Esophagus muscularis mucosa (tissue), 4 donors: ENCODE results near the gene UNKL. TPM values are rescaled to one million over a fixed set of nuclear protein-coding genes. Genes with fewer than 3 reads are reported as not detected.
A peak's percentile ranks its signal among the peaks of the same experiment; 100 is the strongest.

Experiments used
- DNase-seq: peaks from one replicate; pipeline ENCODE4 v3.0.0-alpha.2; 2017; ENCODE audit errors: extremely low spot score
- H3K27ac ChIP-seq, 4 donors: fragments of 200-600 bp; sonication (generic); replicated peaks in 1 of 4; 1 replicate in 3 of 4; 2 replicates in 1 of 4; pipeline ENCODE4 v1.5.1; 2016 to 2019; ENCODE audit warnings: mild to moderate bottlenecking in 1 of 4
- H3K27me3 ChIP-seq, 4 donors: fragments of 200-600 bp; sonication (generic); one replicate each; pipeline versions ENCODE4 v1.5.1 to v1.6.0; 2016 to 2019
- H3K36me3 ChIP-seq, 4 donors: fragments of 200-600 bp; sonication (generic); one replicate each; pipeline ENCODE4 v1.5.1; 2016 to 2019
- H3K4me1 ChIP-seq, 4 donors: fragments of 200-600 bp; sonication (generic); one replicate each; pipeline ENCODE4 v1.5.1; 2016 to 2019
- H3K4me3 ChIP-seq, 4 donors: fragments of 200-600 bp; sonication (generic); 1 replicate in 2 of 4; 2 replicates in 2 of 4; pipeline ENCODE4 v1.5.1; 2016 to 2019; ENCODE audit warnings: mild to moderate bottlenecking in 4 of 4, moderate library complexity in 1 of 4
- H3K9me3 ChIP-seq, 4 donors: fragments of 200-600 bp; sonication (generic); 1 replicate in 3 of 4; 2 replicates in 1 of 4; pipeline ENCODE4 v1.5.1; 2016 to 2019
- CTCF ChIP-seq, 3 experiments: fragments of 200-600 bp in 2 of 3; fragments of 450-650 bp in 1 of 3; sonication (generic) in 2 of 3; IDR thresholded peaks; one replicate each; pipeline ENCODE4 v1.5.1; 2017 to 2019; ENCODE audit warnings: antibody characterized with exemption in 3 of 3, mild to moderate bottlenecking in 2 of 3, moderate library complexity in 1 of 3
- EP300 ChIP-seq: sonication (generic); formaldehyde crosslinking; IDR thresholded peaks from one replicate; pipeline ENCODE4 v1.6.1; 2017; ENCODE audit warnings: antibody characterized with exemption
- POLR2A ChIP-seq: fragments of 450-650 bp; IDR thresholded peaks from one replicate; pipeline ENCODE4 v1.6.1; 2017; ENCODE audit warnings: antibody characterized with exemption, moderate library complexity, mild to moderate bottlenecking, low read depth
- POLR2AphosphoS5 ChIP-seq, 2 donors: sonication (generic); formaldehyde crosslinking; IDR thresholded peaks; one replicate each; pipeline ENCODE4 v1.6.1; 2017; ENCODE audit warnings: antibody characterized with exemption in 2 of 2
- WGBS: methylation state at CpG from one replicate; pipeline ENCODE4 v1.1.5; 2018; 5-methylcytosine and 5-hydroxymethylcytosine counted together
- intact Hi-C: fragments of 100-400 bp; cut with DNase I; formaldehyde crosslinking; loops from one replicate; pipeline ENCODE4 v1.15.1; 2023
- total RNA-seq, 4 donors: library from RNA; depleted of rRNA; stranded (reverse); fragments of >200 nt; gene quantifications; one replicate each; pipeline versions ENCODE4 v1.1.0 to v1.2.1, GENCODE V29; 2016

The UNKL gene
- total RNA-seq, 4 donors from 2014 or later, result 9.3 to 23.7 (median 16.5) TPM

GRCh38 chr16:1422076-1422475 is 7.6 kb upstream of the UNKL start:
- Histone ChIP-seq H3K4me3 (no peak overlapping the region), H3K4me1 (peaks cover 14 to 41% (median 31%) of the 10 kb centered on the region in 4 donors), H3K27ac (peak overlapping the region; percentile 89 to 97 (median 96)), H3K27me3 (no peaks in the 10 kb centered on the region), H3K36me3 (peaks cover 0 to 10% (median 4%) of the 10 kb centered on the region in 4 donors), H3K9me3 (no peaks in the 10 kb centered on the region)
- intact Hi-C loops, result no loop called here
- DNase-seq, result no peak
- 88% methylated on average over 10 of the region's 10 CpGs for WGBS
- no peak for TF ChIP-seq POLR2AphosphoS5 (IDR thresholded peaks at IDR 0.05)
- no peak for TF ChIP-seq EP300
- no peak for TF ChIP-seq CTCF (IDR thresholded peaks at IDR 0.05)
- no peak for TF ChIP-seq POLR2A

- Histone ChIP-seq H3K27me3 (no peaks in the 10 kb centered on the region), H3K36me3 (peaks cover 0 to 10% (median 4%) of the 10 kb centered on the region in 4 donors), H3K27ac (peak overlapping the region; percentile 89 to 97 (median 96)), H3K4me1 (peaks cover 14 to 43% (median 32%) of the 10 kb centered on the region in 4 donors), H3K4me3 (peak overlapping the region; percentile 68 to 91 (median 84)), H3K9me3 (no peaks in the 10 kb centered on the region)
- 0% methylated on average over 7 of the region's 22 CpGs for WGBS
- DNase-seq, result no peak
- intact Hi-C loops, result no loop called here
- no peak for TF ChIP-seq POLR2AphosphoS5 (IDR thresholded peaks at IDR 0.05)
- TF ChIP-seq POLR2A, result no peak
- TF ChIP-seq CTCF (IDR thresholded peaks at IDR 0.05), result no peak
- TF ChIP-seq EP300, result no peak
These were observed 5.6 kb upstream of the UNKL start for GRCh38 chr16:1420111-1420539.

- Histone ChIP-seq H3K27ac (peak overlapping the region in 1 of 4 donors; percentile 28), H3K36me3 (peaks cover 0 to 21% (median 12%) of the 10 kb centered on the region in 4 donors), H3K4me1 (peaks cover 19 to 64% (median 49%) of the 10 kb centered on the region in 4 donors), H3K27me3 (no peaks in the 10 kb centered on the region), H3K9me3 (no peaks in the 10 kb centered on the region), H3K4me3 (no peak overlapping the region)
- WGBS, result 80% methylated on average over 3 of the region's 3 CpGs
- DNase-seq, result no peak
- no peak for TF ChIP-seq EP300
- no peak for TF ChIP-seq POLR2AphosphoS5 (IDR thresholded peaks at IDR 0.05)
- TF ChIP-seq POLR2A, result no peak
- no peak for TF ChIP-seq CTCF (IDR thresholded peaks at IDR 0.05)
- intact Hi-C loops, result no loop called here
These were observed 2.0 kb upstream of the UNKL start for GRCh38 chr16:1416521-1416941.

GRCh38 chr16:1413684-1414531 is 596 bp downstream of the UNKL start:
- Histone ChIP-seq H3K36me3 (peaks cover 0 to 39% (median 31%) of the 10 kb centered on the region in 4 donors), H3K4me1 (peaks cover 5 to 49% (median 32%) of the 10 kb centered on the region in 4 donors), H3K4me3 (peak overlapping the region; percentile 69 to 97 (median 94)), H3K27ac (peak overlapping the region; percentile 76 to 94 (median 88)), H3K9me3 (no peaks in the 10 kb centered on the region), H3K27me3 (no peaks in the 10 kb centered on the region)
- intact Hi-C loops, result no loop called here
- no peak for DNase-seq
- TF ChIP-seq POLR2AphosphoS5 (IDR thresholded peaks at IDR 0.05) (no peak), EP300 (no peak), CTCF (IDR thresholded peaks at IDR 0.05) (peak; percentile 51 to 70 (median 53))
- 5% methylated on average over 11 of the region's 85 CpGs for WGBS
